ENCODE results near the gene ARHGAP21.
"Not testable (repeated sequence)": the region's sequence is repeated elsewhere in the genome, so short reads cannot be mapped to it uniquely, and the experiment has no call there.

ARHGAP21 gene

GRCh38 chr10:24622781-24623301 is 100.8 kb downstream of the ARHGAP21 start:
- FAIRE-seq = no peak

GRCh38 chr10:24621035-24621795 is 102.5 kb downstream of the ARHGAP21 start:
- not testable (repeated sequence) for FAIRE-seq

- FAIRE-seq = not testable (repeated sequence)
These were observed 103.7 kb downstream of the ARHGAP21 start for GRCh38 chr10:24619994-24620310.

- FAIRE-seq = not testable (repeated sequence)
These were observed 104.2 kb downstream of the ARHGAP21 start for GRCh38 chr10:24619291-24619993.

- FAIRE-seq = no peak
These were observed 105.3 kb downstream of the ARHGAP21 start for GRCh38 chr10:24618401-24618800.

GRCh38 chr10:24617771-24618396 is 105.8 kb downstream of the ARHGAP21 start:
- FAIRE-seq = no peak

GRCh38 chr10:24616536-24616935 is 107.2 kb downstream of the ARHGAP21 start:
- no peak for FAIRE-seq

GRCh38 chr10:24606021-24606420 is 117.7 kb downstream of the ARHGAP21 start:
- peak; percentile 87 for FAIRE-seq

- no peak for FAIRE-seq
These were observed 118.5 kb downstream of the ARHGAP21 start for GRCh38 chr10:24605141-24605540.

GRCh38 chr10:24603333-24603732 is 120.4 kb downstream of the ARHGAP21 start:
- no peak for FAIRE-seq

- no peak for FAIRE-seq
These were observed 125.7 kb downstream of the ARHGAP21 start for GRCh38 chr10:24597961-24598360.

- FAIRE-seq = no peak
These were observed 126.3 kb downstream of the ARHGAP21 start for GRCh38 chr10:24597426-24597825.

GRCh38 chr10:24596217-24596930 is 127.3 kb downstream of the ARHGAP21 start:
- FAIRE-seq = no peak

- FAIRE-seq = no peak
These were observed 132.8 kb downstream of the ARHGAP21 start for GRCh38 chr10:24590697-24591457.

GRCh38 chr10:24589265-24589664 is 134.4 kb downstream of the ARHGAP21 start:
- FAIRE-seq = no peak

- no peak for FAIRE-seq
These were observed 143.8 kb downstream of the ARHGAP21 start for GRCh38 chr10:24579906-24580305.

- no peak for FAIRE-seq
These were observed 144.2 kb downstream of the ARHGAP21 start for GRCh38 chr10:24579448-24579847.

- FAIRE-seq = no peak
These were observed 148.1 kb downstream of the ARHGAP21 start for GRCh38 chr10:24575481-24576002.

GRCh38 chr10:24574578-24575155 is 149.0 kb downstream of the ARHGAP21 start:
- FAIRE-seq = no peak

GRCh38 chr10:24574161-24574560 is 149.5 kb downstream of the ARHGAP21 start:
- no peak for FAIRE-seq

GRCh38 chr10:24571870-24572450 is 151.7 kb downstream of the ARHGAP21 start:
- FAIRE-seq = no peak

Data from endometrium (tissue), 2 donors.